HUDEP-2 (cell line): ENCODE results near the gene EIF4B.
A peak's percentile ranks its signal among the peaks of the same experiment; 100 is the strongest.

Experiments used
- DNase-seq, 76 experiments: peaks; one replicate each; lab custom pipeline; 2025; ENCODE audit not compliant: unreplicated experiment in 76 of 76; lab: John Stamatoyannopoulos, UW

The EIF4B gene

DNA sequence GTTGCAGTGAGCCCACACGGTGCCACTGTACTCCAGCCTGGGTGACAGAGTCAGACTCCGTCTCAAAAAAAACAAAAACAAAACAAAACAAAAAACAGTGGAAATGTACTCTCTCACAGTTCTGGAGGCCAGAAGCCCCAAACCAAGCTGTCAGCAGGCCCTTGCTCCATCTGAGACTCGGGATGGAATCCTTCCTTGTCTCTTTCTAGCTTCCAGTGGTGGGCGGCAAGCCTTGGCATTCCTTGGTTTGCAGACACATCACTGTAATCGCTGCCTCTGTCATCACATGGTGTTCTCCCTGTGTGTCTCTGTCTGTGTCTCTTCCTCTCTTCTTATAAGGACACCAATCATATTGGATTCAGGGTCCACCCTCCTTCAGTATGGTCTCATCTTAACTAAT is 50.0 kb downstream of the EIF4B start:
- no peak for DNase-seq

- no peak for DNase-seq
These were observed 50.6 kb downstream of the EIF4B start for GRCh38 chr12:53056901-53057300.

- no peak for DNase-seq
These were observed 51.7 kb downstream of the EIF4B start for GRCh38 chr12:53057816-53058500.

GRCh38 chr12:53058674-53059433 is 52.6 kb downstream of the EIF4B start:
- no peak for DNase-seq

DNA sequence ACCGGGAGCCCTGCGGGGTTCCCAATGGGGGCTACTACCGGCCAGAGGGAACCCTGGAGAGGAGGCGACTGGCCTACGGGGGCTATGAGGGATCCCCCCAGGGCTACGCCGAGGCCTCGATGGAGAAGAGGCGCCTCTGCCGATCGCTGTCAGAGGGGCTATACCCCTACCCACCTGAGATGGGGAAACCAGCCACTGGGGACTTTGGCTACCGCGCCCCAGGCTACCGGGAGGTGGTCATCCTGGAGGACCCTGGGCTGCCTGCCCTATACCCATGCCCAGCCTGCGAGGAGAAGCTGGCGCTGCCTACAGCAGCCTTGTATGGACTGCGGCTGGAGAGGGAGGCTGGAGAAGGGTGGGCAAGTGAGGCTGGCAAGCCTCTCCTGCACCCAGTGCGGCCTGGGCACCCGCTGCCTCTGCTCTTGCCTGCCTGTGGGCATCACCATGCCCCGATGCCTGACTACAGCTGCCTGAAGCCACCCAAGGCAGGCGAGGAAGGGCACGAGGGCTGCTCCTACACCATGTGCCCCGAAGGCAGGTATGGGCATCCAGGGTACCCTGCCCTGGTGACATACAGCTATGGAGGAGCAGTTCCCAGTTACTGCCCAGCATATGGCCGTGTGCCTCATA is 53.3 kb downstream of the EIF4B start:
- DNase-seq = no peak

DNA sequence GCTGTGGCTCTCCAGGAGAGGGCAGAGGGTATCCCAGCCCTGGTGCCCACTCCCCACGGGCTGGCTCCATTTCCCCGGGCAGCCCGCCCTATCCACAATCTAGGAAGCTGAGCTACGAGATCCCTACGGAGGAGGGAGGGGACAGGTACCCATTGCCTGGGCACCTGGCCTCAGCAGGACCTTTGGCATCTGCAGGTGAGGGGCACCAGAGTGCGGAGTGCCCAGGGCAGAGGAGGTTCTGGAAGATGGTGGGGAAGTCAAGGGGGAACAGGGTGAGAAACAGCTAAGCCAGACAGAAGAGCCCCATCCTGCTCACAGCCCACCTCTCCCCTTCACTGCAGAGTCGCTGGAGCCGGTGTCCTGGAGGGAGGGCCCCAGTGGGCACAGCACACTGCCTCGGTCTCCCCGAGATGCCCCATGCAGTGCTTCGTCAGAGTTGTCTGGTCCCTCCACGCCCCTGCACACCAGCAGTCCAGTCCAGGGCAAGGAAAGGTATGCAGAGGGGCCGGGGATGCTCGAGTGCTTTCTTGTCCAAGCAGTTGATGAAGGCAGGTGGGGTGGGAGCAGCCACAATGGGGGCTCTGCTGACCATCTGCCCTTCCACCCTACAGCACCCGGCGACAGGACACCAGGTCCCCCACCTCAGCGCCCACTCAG is 53.9 kb downstream of the EIF4B start:
- DNase-seq = no peak

DNA sequence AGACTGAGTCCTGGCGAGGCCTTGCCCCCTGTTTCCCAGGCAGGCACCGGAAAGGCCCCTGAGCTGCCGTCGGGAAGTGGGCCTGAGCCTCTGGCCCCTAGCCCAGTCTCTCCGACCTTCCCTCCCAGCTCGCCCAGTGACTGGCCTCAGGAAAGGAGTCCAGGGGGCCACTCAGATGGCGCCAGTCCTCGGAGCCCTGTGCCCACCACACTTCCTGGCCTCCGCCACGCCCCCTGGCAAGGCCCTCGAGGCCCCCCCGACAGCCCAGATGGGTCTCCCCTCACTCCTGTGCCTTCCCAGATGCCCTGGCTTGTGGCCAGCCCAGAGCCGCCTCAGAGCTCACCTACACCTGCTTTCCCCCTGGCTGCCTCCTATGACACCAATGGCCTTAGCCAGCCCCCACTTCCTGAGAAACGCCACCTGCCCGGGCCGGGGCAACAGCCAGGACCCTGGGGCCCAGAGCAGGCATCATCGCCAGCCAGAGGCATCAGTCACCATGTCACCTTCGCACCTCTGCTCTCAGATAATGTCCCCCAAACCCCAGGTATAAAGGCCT is 54.5 kb downstream of the EIF4B start:
- no peak for DNase-seq

DNA sequence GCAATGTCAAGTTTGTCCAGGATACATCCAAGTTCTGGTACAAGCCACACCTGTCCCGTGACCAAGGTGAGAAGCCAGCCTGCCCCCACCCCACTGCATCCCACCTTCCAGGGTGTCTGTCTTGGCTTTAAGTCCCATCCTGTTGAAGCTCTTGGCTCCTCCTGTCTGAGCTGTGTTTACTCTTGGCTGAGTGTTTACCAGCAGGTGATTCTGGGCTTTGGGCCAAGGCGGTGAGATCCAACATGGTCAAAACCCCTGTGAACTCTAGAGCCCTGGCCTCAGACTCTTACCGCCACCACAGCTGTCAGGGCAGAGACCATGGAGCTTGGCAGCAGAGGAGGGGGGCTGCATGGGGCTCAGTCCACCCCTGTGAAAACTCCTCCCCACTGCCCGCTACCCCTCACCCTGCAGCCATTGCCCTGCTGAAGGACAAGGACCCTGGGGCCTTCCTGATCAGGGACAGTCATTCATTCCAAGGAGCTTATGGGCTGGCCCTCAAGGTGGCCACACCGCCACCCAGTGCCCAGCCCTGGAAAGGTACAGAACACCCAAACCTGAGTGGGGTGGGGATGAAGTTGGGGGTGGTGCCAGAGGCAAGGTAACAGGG is 55.3 kb downstream of the EIF4B start:
- peak in 1 of 76 experiments; percentile 13 for DNase-seq

GRCh38 chr12:53062011-53062961 is 56.0 kb downstream of the EIF4B start:
- DNase-seq = no peak

GRCh38 chr12:53062977-53063707 is 56.9 kb downstream of the EIF4B start:
- no peak for DNase-seq

- no peak for DNase-seq
These were observed 57.7 kb downstream of the EIF4B start for GRCh38 chr12:53063708-53064612.

GRCh38 chr12:53064613-53065436 is 58.6 kb downstream of the EIF4B start:
- no peak for DNase-seq

- DNase-seq = no peak
These were observed 59.2 kb downstream of the EIF4B start for GRCh38 chr12:53065470-53065869.

GRCh38 chr12:53065975-53066931 is 60.0 kb downstream of the EIF4B start:
- DNase-seq = peak in 40 of 76 experiments; percentile 4 to 63 (median 40)

- no peak for DNase-seq
These were observed 61.1 kb downstream of the EIF4B start for GRCh38 chr12:53067074-53067992.
